HepG2 (cell line): ENCODE data around the gene CENPO. TPM values are rescaled to one million over a fixed set of nuclear protein-coding genes. Genes with fewer than 3 reads are reported as not detected.

Experiments used
- ATAC-seq: fragments of 200-7000 bp; cut with Tn5 transposase; 3 replicates; pipeline ENCODE4 v1.9.1; 2020; ENCODE audit warnings: mild to moderate bottlenecking, moderate library complexity
- BruUV-seq: library from RNA; stranded (reverse); fragments of 400-500 nt; replicated peaks from 2 replicates; lab custom pipeline; 2021; lab: Mats Ljungman, UMichigan
- CTCF ChIA-PET: fragments of 300-600 bp; formaldehyde crosslinking; extraction: SDS; loops from one replicate; lab custom pipeline; 2021; ENCODE audit warnings: low total read pairs, inconsistent platforms, low intra/inter-chr PET ratio; lab: Yijun Ruan, JAX
- POLR2A ChIA-PET: fragments of 350-600 bp; sonication (Branson Sonifier 250); formaldehyde crosslinking; loops from one replicate; lab custom pipeline; 2020; ENCODE audit warnings: antibody characterized with exemption, inconsistent platforms; lab: Yijun Ruan, JAX
- DNase-seq: peaks from one replicate; pipeline ENCODE4 v3.0.0-alpha.2; 2015; ENCODE audit warnings: low spot score
- FAIRE-seq: peaks from 3 replicates; lab custom pipeline; 2011; peaks lifted over from hg19 to GRCh38; lab: Jason Lieb, UNC
- H2AFZ ChIP-seq: one replicate; pipeline ENCODE4 v1.6.1; 2011; ENCODE audit warnings: low read length, inconsistent platforms
- H3K27ac ChIP-seq: fragments of 300-600 bp; 3 replicates; pipeline ENCODE4 v1.8.0; 2011; ENCODE audit warnings: mixed run types, mild to moderate bottlenecking, mixed read lengths, low read length, inconsistent platforms; ENCODE audit not compliant: insufficient read depth; ENCODE audit errors: extremely low read length
- H3K27me3 ChIP-seq, 2 experiments: fragments of 200-600 bp in 1 of 2; 2 replicates in 1 of 2; 3 replicates in 1 of 2; pipeline versions ENCODE4 v1.6.0 to v1.8.0; 2011; ENCODE audit warnings: low read length in 2 of 2, mild to moderate bottlenecking in 2 of 2, moderate library complexity in 2 of 2, inconsistent platforms in 1 of 2; ENCODE audit not compliant: insufficient read depth in 2 of 2, control insufficient read depth in 1 of 2
- H3K36me3 ChIP-seq, 2 experiments: fragments of 200-600 bp in 1 of 2; replicated peaks in 1 of 2; 2 replicates in 1 of 2; 3 replicates in 1 of 2; pipeline versions ENCODE4 v1.5.1 to v1.8.0; 2011; ENCODE audit warnings: low read length in 2 of 2, inconsistent platforms in 1 of 2; ENCODE audit not compliant: insufficient read depth in 2 of 2, control insufficient read depth in 1 of 2
- H3K4me1 ChIP-seq: 2 replicates; pipeline ENCODE4 v1.5.1; 2012; ENCODE audit warnings: low read length, inconsistent platforms; ENCODE audit not compliant: insufficient read depth
- H3K4me2 ChIP-seq: 2 replicates; pipeline ENCODE4 v1.6.0; 2011; ENCODE audit warnings: low read depth, low read length, inconsistent platforms
- H3K4me3 ChIP-seq, 3 experiments: fragments of 200-600 bp in 1 of 3; sonication (generic), shearing (Covaris generic) in 1 of 3; replicated peaks in 1 of 3; 2 replicates each; pipeline ENCODE4 v1.5.1; 2011 to 2016; ENCODE audit warnings: low read length in 3 of 3, inconsistent platforms in 2 of 3, low read depth in 2 of 3, mild to moderate bottlenecking in 2 of 3, control low read depth in 1 of 3, mixed read lengths in 1 of 3; ENCODE audit not compliant: insufficient read depth in 1 of 3
- H3K79me2 ChIP-seq: one replicate; pipeline ENCODE4 v1.6.1; 2011; ENCODE audit warnings: low read length, inconsistent platforms; ENCODE audit not compliant: insufficient read depth
- H3K9ac ChIP-seq: 2 replicates; pipeline ENCODE4 v1.6.0; 2011; ENCODE audit warnings: mild to moderate bottlenecking, low read depth, low read length, inconsistent platforms; ENCODE audit not compliant: insufficient read depth
- H3K9me3 ChIP-seq: 2 replicates; pipeline ENCODE4 v1.5.1; 2012; ENCODE audit warnings: mild to moderate bottlenecking, low read length
- H4K20me1 ChIP-seq: 2 replicates; pipeline ENCODE4 v1.6.0; 2011; ENCODE audit warnings: inconsistent platforms, mild to moderate bottlenecking, low read length, moderate library complexity; ENCODE audit not compliant: insufficient read depth
- GABPA ChIP-seq, 2 experiments: IDR thresholded peaks; 2 replicates each; pipeline ENCODE4 v1.6.1; 2011 to 2016; ENCODE audit warnings: low read depth in 2 of 2, low read length in 1 of 2, missing biosample characterization in 1 of 2, missing genetic modification characterization in 1 of 2
- GABPB1 ChIP-seq: IDR thresholded peaks from 2 replicates; pipeline ENCODE4 v1.6.1; 2016; ENCODE audit warnings: mild to moderate bottlenecking, missing genetic modification reagents, moderate library complexity, missing compliant biosample characterization
- NR2C2 ChIP-seq: sonication (generic); formaldehyde crosslinking; IDR thresholded peaks from 2 replicates; pipeline ENCODE4 v1.4.0; 2020; ENCODE audit warnings: missing genetic modification reagents, mild to moderate bottlenecking, moderate library complexity, borderline replicate concordance
- PAWR ChIP-seq: sonication (generic); formaldehyde crosslinking; IDR thresholded peaks from 2 replicates; pipeline ENCODE4 v1.4.0; 2020; ENCODE audit warnings: missing genetic modification reagents, mild to moderate bottlenecking, borderline replicate concordance
- PHB2 ChIP-seq: fragments of 450-650 bp; IDR thresholded peaks from 2 replicates; pipeline ENCODE4 v1.6.1; 2018; ENCODE audit not compliant: partially characterized antibody
- SRY ChIP-seq: sonication (generic); formaldehyde crosslinking; IDR thresholded peaks from 2 replicates; pipeline ENCODE4 v1.8.0; 2022; ENCODE audit warnings: mild to moderate bottlenecking, missing genetic modification reagents
- WGBS: methylation state at CpG from one replicate; pipeline ENCODE4 v1.1.6; 2017; ENCODE audit warnings: low lambda C conversion rate; 5-methylcytosine and 5-hydroxymethylcytosine counted together
- in situ Hi-C: cut with HindIII; loops from 2 replicates; pipeline ENCODE4 v1.10.0; 2017; ENCODE audit warnings: low pct_unique_long_range_greater_than_20kb; ENCODE audit not compliant: extremely low pct_ligation_motif_present
- intact Hi-C: fragments of 100-400 bp; cut with micrococcal nuclease; formaldehyde crosslinking; loops from one replicate; pipeline ENCODE4 v1.10.0; 2022; ENCODE audit not compliant: unreplicated experiment
- polyA plus RNA-seq, 8 experiments: library from polyadenylated mRNA; depleted of rRNA in 3 of 8; stranded (reverse) in 7 of 8; unstranded in 1 of 8; fragments of >200 nt; fragmentation: Illumina TruSeq in 4 of 8; extraction: Trizol in 4 of 8; gene quantifications; 2 replicates each; pipeline versions ENCODE4 v1.2.1 to v1.2.3, GENCODE V29; 2011 to 2016; ENCODE audit warnings: low read depth in 4 of 8, missing spikeins in 1 of 8, mixed read lengths in 1 of 8; ENCODE audit not compliant: insufficient read depth in 1 of 8
- total RNA-seq, 5 experiments: library from RNA; depleted of rRNA; stranded (reverse); fragments of >200 nt; fragmentation: Illumina TruSeq; extraction: Trizol; gene quantifications; 2 replicates each; pipeline ENCODE4 v1.2.3, GENCODE V29; 2016; ENCODE audit warnings: low read depth in 1 of 5
- TF ChIP-seq, protein P1 (sequence below): sonication (generic); formaldehyde crosslinking; IDR thresholded peaks from 2 replicates; pipeline ENCODE4 v1.5.1; 2020; ENCODE audit warnings: mild to moderate bottlenecking, missing genetic modification reagents, moderate library complexity
- TF ChIP-seq, protein P2 (sequence below): sonication (generic); formaldehyde crosslinking; conservative IDR thresholded peaks from 2 replicates; pipeline ENCODE4 v1.4.0; 2020; ENCODE audit warnings: missing genetic modification reagents

Gene CENPO
- total and polyA plus RNA-seq, 2 of the 13 experiments (the other 11 are each of a cell fraction or from before 2014, with no cell fraction given): 19.7 to 35.5 TPM

DNA sequence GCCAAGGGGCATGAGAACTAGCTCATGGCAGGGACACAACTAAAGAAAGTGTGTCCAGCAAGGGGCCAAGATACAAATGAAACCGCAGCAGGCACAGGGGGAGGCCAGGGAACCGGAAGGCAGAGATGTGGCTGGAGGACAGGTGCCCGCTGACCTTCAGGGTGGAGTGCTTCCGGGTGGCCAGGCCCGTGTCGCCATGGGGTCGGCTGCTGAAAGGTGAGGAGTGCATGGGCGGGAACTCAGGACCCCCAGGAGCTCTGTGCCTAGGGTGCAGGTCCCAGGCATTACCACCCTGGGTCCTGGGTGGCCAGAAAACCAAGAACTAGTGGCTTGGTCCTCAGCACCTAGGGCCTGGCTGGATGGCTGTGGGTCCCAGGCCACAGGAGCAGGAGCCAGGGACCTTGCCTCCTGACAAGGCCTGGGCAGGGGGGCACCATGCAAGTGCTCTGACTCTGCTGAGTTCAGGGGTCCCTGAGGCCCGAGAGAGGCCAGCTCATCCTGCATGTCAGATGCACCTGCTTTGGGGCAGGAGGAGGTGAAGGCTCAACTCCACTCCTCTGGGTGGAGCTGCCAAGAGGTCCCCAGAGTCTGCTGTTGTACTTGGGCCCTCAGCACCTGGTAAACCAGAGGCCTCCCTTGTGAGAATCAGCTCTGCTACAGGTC is 50.9 kb downstream of the CENPO start:
- H3K27ac ChIP-seq: no peak overlapping the region
- H3K9ac ChIP-seq: no peak overlapping the region
- peaks cover 13 to 66% of the 10 kb centered on the region in 2 experiments; a peak in 4 of 5 replicates for H3K27me3 ChIP-seq
- intact Hi-C loops: no loop called here
- no peaks in the 10 kb centered on the region for H3K36me3 ChIP-seq
- no TSS peak for BruUV-seq
- H2AFZ ChIP-seq: no peak overlapping the region
- no peak overlapping the region for H3K4me2 ChIP-seq
- no peaks in the 10 kb centered on the region for H4K20me1 ChIP-seq
- CTCF ChIA-PET: no interaction called here
- ATAC-seq (no peak), FAIRE-seq (no peak)
- H3K4me1 ChIP-seq: 0 out of 2 replicates have a peak, but pooled peaks cover 9% of the 10 kb centered on the region
- no peaks in the 10 kb centered on the region for H3K79me2 ChIP-seq
- POLR2A ChIA-PET: no interaction called here
- in situ Hi-C loops: no loop called here
- no peak overlapping the region; a peak in 1 of 6 replicates for H3K4me3 ChIP-seq
- H3K9me3 ChIP-seq: peaks cover 13% of the 10 kb centered on the region; the same call in 1 of the 2 replicates
- WGBS: 29% methylated on average over 6 of the region's 9 CpGs
- TF ChIP-seq GABPB1 (CRISPR knock-in tag) (peak; percentile 80), SRY (CRISPR knock-in tag) (no peak), GABPA (IDR thresholded peaks at IDR 0.05; ENCODE audit: low read depth, low read length) (peak; percentile 42; the same call in 1 of the 2 replicates), GABPA (CRISPR knock-in tag; IDR thresholded peaks at IDR 0.05; ENCODE audit: low read depth) (peak; percentile 68), NR2C2 (CRISPR knock-in tag) (peak; percentile 85), PAWR (CRISPR knock-in tag) (no peak), PHB2 (no peak)
- TF ChIP-seq, protein P1, sequence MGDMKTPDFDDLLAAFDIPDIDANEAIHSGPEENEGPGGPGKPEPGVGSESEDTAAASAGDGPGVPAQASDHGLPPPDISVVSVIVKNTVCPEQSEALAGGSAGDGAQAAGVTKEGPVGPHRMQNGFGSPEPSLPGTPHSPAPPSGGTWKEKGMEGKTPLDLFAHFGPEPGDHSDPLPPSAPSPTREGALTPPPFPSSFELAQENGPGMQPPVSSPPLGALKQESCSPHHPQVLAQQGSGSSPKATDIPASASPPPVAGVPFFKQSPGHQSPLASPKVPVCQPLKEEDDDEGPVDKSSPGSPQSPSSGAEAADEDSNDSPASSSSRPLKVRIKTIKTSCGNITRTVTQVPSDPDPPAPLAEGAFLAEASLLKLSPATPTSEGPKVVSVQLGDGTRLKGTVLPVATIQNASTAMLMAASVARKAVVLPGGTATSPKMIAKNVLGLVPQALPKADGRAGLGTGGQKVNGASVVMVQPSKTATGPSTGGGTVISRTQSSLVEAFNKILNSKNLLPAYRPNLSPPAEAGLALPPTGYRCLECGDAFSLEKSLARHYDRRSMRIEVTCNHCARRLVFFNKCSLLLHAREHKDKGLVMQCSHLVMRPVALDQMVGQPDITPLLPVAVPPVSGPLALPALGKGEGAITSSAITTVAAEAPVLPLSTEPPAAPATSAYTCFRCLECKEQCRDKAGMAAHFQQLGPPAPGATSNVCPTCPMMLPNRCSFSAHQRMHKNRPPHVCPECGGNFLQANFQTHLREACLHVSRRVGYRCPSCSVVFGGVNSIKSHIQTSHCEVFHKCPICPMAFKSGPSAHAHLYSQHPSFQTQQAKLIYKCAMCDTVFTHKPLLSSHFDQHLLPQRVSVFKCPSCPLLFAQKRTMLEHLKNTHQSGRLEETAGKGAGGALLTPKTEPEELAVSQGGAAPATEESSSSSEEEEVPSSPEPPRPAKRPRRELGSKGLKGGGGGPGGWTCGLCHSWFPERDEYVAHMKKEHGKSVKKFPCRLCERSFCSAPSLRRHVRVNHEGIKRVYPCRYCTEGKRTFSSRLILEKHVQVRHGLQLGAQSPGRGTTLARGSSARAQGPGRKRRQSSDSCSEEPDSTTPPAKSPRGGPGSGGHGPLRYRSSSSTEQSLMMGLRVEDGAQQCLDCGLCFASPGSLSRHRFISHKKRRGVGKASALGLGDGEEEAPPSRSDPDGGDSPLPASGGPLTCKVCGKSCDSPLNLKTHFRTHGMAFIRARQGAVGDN (CRISPR knock-in tag): peak; percentile 24; the same call in 1 of the 2 replicates
- TF ChIP-seq, protein P2, sequence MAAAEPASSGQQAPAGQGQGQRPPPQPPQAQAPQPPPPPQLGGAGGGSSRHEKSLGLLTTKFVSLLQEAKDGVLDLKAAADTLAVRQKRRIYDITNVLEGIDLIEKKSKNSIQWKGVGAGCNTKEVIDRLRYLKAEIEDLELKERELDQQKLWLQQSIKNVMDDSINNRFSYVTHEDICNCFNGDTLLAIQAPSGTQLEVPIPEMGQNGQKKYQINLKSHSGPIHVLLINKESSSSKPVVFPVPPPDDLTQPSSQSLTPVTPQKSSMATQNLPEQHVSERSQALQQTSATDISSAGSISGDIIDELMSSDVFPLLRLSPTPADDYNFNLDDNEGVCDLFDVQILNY (CRISPR knock-in tag): no peak
- TF ChIP-seq, all 625 proteins: peak for 4
- no peak for DNase-seq
